ENCODE data around the gene TNFRSF8.

DNA sequence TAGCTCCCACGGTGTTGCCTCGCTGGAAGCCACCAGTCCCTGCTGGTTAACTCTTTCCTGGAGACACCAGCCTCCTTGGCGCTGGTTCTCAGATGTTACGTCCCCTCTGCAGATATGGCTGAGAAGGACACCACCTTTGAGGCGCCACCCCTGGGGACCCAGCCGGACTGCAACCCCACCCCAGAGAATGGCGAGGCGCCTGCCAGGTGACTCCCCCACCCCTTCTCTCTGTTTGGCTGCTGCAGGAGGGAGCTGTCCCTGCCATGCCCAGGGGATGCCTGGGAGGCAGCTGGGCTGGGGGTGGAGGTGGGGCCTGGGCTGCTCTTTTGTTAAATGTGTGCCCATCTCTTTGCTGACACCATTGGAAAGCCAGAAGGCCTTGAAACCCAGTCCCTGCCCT, 60.1 kb downstream of the TNFRSF8 start:
- TF ChIP-seq, protein P1, sequence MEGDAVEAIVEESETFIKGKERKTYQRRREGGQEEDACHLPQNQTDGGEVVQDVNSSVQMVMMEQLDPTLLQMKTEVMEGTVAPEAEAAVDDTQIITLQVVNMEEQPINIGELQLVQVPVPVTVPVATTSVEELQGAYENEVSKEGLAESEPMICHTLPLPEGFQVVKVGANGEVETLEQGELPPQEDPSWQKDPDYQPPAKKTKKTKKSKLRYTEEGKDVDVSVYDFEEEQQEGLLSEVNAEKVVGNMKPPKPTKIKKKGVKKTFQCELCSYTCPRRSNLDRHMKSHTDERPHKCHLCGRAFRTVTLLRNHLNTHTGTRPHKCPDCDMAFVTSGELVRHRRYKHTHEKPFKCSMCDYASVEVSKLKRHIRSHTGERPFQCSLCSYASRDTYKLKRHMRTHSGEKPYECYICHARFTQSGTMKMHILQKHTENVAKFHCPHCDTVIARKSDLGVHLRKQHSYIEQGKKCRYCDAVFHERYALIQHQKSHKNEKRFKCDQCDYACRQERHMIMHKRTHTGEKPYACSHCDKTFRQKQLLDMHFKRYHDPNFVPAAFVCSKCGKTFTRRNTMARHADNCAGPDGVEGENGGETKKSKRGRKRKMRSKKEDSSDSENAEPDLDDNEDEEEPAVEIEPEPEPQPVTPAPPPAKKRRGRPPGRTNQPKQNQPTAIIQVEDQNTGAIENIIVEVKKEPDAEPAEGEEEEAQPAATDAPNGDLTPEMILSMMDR (IDR thresholded peaks at IDR 0.05; ENCODE audit: insufficient read depth, low read length, poor library complexity, severe bottlenecking) = no peak
- TF ChIP-seq EZH2phosphoT487 (conservative IDR thresholded peaks at IDR 0.05; ENCODE audit: low read length) = no peak

Data from SU-DHL-6 (cell line).